IMR-90 (cell line): ENCODE results near the gene ASB5.

Source experiments
- CEBPB ChIP-seq: IDR thresholded peaks from 2 replicates; pipeline ENCODE4 v1.6.1; 2012; ENCODE audit warnings: low read depth, low read length, improper control_type of control experiment
- FOS ChIP-seq: fragments of 150-350 bp; IDR thresholded peaks from 2 replicates; pipeline ENCODE4 v1.6.1; 2016; ENCODE audit warnings: low read depth, low read length
- POLR2A ChIP-seq: IDR thresholded peaks from 2 replicates; pipeline ENCODE4 v1.6.1; 2012; ENCODE audit warnings: mild to moderate bottlenecking, low read depth, low read length
- RAD21 ChIP-seq: IDR thresholded peaks from 2 replicates; pipeline ENCODE4 v1.6.1; 2012; ENCODE audit warnings: low read length, improper control_type of control experiment
- RFX5 ChIP-seq: IDR thresholded peaks from 2 replicates; pipeline ENCODE4 v1.8.0; 2012; ENCODE audit warnings: low read depth, mild to moderate bottlenecking, low read length, moderate library complexity

DNA sequence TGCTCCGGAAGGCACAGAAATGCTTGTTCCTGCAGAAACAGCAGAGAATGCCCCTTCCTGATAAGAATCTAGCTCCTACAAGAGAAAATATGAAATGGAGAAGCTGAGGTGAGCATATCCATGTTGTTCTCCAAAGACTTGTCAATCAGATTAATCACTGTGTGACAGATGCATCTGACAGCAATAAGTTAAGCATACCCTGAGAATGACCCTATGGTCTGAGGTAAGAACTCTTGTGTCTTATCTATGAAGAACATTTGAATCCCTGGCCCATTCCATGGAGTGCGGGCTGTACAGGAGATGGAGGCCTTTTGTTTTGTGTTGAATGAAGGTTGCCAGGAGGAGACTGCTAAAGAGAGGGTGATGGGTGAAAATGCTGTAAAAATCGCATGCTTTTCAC lies 21.5 kb upstream of the ASB5 start:
- TF ChIP-seq FOS (no peak), CEBPB (no peak), POLR2A (no peak), RFX5 (no peak), RAD21 (no peak)
